ENCODE measurements around the gene HTRA1.

The HTRA1 gene
- total RNA-seq: 0.04 to 0.05 reads per million in 2 donors

DNA sequence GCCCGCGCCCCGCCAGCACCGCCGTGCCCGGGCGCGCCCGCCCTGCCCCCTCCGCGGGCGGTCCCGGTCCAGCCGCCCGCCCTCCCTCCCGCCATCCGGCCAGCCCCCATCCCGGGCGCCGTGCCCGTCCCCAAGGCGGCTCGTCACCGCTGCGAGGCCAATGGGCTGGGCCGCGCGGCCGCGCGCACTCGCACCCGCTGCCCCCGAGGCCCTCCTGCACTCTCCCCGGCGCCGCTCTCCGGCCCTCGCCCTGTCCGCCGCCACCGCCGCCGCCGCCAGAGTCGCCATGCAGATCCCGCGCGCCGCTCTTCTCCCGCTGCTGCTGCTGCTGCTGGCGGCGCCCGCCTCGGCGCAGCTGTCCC, at the start of gene HTRA1:
Gene HTRA1, plus strand, starts transcription at position 187 of the 362 bp plus-strand sequence. Its CDS starts 100 bp downstream, at position 287.
- no peak for DNase-seq

DNA sequence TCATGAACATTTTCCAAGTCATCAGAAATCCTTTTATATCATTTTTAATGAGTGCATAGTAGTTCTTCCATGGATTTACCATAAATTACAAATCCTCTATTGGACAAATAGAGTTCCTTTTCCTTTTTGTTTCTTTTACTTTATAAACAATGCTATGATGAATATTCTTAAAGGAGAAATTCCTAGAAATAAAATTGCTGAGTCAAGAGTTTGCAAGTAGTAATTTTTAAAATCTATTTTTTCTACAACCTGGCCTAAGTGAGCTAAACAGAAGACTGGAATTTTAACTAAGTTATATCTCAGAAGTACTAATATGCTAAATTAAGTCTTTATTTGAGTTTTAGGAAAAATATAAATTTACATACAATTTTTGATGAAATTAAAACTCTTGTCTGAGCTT, 48.0 kb upstream of the HTRA1 start:
- no peak for DNase-seq

DNA sequence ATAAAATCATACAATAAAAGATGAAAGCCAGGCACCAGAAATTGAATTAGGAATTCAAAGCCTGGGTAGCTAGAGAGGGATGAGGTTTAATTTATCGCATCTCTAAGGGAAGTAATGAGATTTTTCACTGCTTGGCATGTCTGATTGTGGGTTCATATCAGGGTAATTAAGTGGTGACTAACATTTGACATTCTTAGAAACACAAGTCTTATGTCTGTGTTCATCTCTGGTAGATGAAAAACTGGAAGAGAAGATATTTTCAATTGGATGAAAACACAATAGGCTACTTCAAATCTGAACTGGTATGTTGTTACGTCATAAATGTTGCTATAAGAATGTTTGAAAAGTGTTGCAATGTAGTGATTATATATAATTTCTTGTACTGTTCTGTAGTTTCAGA, 43.7 kb upstream of the HTRA1 start:
- no peak for DNase-seq

DNA sequence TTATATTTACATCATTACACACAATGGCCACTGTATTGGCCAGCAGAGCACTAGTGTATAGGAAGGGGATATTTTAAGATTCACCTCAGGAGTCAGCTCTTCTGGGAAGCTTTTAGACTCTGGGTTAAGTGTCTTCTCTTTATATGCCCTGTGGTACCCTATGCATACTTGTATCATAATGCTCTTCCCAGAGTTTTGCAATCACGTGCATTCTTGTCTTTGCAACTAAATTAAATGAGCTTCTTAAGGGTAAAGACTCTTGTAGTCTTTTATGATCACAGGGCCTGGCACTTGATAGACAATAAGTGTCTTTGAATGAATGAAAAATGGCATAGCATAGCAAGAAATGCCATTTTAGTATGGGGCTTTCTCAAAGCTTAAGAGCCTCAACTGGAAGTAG, 42.3 kb upstream of the HTRA1 start:
- no peak for DNase-seq

DNA sequence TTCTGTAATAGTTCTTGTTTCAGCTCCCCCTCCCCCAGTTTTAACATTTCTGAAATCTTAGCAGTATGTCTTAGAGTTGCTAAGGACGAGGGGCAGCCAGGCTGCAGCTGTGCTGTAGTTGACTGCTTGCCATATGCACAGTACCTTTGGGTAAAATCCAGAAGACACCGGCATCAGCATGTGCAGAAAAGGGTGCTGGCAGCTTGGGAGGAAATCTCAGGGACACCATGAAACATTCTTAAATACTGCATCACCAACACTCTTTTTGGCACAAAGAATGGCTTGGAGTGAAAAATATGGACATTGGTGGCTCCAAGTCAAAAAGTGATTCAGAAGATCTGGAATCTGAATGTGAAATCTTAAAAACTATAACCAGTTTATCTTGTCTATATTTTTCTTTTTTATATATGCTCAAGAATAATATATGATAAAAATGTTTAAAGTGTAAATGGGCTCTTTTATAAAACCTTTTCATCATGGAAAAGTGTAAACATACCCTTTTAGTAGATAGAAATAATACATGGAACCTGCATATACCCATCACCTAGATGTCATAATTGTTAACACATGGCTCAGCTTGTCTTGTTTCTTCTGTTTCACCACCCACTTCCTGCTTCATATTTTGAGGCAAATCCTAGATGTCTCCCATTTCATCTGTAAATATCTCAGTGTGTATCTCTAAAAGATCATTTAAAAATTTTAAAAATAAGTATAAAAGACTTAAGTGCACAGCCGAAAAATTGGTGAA, 41.3 kb upstream of the HTRA1 start:
- DNase-seq: no peak

DNA sequence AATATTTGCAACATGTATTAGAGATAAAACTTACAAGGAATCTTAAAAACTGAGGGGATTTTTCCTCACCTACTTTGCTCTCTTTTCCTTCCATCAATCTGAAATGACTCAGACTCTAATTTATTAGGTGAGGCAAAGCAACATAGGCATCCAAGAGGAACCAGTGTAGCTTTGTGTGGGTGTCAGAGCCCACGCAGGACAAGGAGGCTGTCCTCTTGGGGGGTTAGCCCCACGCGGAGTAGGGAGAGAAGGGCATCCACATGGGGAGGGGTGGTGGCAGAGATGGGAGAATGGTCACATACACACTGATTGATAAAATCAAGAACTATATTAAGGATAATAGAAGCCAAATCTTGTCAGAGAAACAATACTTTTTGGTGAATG, 40.7 kb upstream of the HTRA1 start:
- DNase-seq: no peak

DNA sequence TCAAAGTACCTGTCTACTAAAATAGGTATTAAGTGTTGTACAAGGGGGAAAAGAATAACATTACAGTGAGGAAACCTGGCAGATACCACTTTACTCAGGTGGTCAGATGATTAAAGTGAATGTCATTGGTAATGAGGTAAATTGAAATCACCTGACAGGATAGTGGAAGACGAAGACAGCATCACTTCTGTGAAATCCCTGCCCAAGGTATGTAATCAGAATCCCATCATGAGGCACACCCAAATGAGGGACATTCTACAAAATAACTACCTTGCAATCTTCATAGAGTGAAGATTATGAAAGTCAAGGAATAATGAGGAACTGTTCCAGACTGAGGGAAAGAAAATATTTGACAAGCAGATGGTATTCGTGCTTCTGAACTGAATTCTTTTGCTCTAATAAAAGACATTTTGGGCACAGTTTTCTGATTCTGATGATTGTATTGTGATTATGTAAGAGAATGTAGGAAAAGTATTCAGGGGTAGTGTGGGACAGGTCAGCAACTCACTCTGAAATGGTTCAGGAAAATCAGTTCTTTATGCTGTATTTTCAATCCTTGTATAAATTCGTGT, 40.2 kb upstream of the HTRA1 start:
- DNase-seq: no peak

DNA sequence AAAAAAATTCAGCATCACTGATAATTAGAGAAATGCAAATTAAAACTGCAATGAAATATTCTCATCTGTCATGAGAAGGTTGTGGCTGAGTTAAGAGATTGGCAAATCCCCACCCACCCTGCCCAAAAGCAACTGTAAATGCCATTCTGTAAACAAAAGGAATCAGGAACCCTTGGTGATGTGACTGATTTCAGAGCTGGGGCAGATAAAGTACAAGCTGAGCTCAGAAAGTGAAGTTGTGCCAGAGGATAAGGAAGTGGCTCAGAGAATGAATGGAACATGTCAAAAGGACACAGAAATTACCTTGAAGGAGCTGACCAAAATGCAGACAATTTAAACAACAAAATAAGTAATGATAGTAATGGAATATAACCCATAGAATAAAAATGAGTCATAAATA, 39.6 kb upstream of the HTRA1 start:
- no peak for DNase-seq

DNA sequence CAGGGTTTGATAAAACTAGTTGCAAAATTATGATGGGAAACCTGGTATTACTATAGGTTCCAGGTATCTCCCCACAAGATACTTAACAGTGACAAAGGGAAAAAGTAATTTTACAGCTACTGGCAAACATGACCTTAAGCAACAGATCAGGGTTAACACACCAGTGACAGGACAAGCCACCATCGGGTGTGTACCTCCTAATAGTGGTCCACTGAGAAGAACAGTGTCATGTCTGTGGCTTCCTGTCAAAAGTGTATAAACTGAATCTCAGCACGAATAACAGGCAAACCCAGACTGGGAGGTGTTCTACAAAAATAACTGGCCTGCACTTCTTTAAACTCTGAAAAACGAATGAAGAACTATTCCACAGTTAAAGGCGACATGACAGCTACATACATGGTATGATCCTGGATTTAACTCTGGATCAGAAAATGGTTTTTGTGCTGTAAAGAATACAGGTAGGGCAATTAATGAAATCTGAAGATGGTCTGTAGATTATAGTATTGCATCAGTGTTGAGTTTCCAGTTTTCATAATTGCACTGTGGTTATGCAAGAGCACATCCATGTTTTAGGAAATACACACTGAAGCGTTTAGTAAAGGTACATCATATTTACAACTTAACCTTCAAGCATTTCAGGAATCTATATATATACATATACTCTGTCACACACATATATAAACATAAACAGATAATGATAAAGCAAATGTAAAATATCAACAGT, 38.9 kb upstream of the HTRA1 start:
- no peak for DNase-seq

DNA sequence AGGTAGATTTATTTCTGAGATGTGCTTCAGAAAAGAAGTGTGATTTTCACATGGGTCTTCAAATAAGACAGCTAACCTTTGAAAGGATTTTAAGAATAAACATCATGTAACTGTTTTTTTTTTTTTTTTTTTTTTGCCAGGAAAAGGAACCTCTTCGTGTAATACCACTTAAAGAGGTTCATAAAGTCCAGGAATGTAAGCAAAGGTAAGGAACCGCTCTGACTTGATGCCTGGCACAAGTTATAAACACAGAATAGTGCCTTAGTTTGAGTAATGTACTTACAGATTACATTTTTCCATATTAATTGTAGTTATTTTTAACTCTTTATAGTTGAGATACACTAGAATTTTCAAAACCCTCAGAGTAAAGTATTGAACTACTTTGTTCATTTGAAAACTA, 37.3 kb upstream of the HTRA1 start:
- DNase-seq: no peak

DNA sequence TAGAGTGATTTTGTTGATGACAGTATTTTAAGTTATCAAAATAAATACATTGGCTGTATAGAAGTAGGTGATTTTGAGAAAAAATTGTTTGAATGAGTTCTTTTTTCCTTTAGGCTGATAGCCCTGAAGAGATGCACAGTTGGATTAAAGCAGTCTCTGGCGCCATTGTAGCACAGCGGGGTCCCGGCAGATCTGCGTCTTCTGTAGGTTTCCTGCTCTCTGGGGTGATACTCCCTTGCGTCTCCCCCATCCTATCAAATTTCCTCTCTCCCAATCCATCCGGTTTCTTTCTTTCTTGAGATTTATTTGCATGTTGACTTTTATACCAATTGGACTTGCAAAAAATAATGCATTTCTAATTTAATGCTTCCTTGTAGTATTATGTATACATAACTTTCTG, 34.5 kb upstream of the HTRA1 start:
- DNase-seq: no peak

DNA sequence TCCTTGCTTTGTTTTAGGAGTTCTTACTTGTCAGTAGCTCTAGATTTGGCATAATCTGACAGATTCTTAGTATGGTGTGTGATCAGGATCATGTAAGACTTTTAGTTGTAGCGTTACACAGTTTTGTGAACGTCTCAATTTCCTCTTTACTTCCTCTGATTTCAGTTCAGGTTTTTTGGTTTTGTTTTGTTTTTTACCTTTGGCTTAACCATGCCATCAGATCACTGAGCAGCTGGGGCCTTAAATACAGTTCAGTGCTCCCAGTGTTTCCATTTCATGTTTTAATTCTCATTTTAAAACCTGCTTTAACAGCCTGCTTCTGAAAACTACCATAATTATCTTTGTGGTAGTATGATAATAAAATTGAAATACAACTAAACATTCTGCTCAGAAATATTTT, 34.1 kb upstream of the HTRA1 start:
- DNase-seq: no peak

DNA sequence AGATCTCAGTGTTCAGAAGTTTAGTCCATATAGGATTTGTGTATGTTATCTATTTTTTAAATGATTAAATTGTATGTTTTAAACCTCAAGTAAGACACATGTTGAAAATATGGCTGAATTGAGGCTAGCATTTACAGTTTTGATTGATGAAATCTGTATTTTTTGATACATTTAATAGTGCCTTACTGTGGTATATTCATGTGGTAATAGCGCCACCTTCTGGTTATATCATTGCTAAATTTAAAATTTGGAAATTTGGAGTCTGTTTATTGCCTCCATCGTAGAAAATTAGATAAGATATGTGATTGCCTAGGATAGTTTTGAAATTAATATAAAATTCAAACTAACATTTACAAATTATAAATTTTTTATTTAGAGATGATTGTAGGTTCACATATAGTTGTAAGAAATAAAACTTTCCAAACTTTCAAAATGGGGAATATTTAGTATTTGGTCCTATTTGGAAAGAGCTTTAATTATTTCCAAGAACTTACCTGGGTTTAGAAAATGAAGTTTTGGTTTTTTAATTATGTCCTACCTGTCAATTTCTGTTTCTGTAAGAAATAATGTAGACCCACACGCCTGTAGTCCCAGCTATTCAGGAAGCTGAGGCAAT, 26.0 kb upstream of the HTRA1 start:
- DNase-seq: no peak

DNA sequence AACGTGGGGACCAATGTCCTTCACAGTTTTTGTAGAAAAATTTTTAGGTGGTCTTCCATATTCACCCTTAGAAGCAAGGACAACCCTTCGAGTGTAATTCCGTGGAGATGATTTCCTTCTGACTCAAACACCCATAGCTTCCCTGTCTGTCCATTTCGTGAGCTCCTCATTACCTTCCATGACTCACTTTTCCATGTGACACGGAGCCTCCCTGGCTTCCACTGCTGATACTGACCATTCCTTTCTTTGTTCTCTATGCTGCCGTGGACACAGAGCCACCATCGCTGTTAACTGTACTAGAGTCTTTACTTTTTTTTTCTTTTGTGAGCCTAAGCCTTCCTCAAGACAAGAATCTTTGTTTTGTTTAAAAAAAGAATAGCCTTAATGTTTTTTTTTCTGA, 19.4 kb upstream of the HTRA1 start:
- DNase-seq: no peak

DNA sequence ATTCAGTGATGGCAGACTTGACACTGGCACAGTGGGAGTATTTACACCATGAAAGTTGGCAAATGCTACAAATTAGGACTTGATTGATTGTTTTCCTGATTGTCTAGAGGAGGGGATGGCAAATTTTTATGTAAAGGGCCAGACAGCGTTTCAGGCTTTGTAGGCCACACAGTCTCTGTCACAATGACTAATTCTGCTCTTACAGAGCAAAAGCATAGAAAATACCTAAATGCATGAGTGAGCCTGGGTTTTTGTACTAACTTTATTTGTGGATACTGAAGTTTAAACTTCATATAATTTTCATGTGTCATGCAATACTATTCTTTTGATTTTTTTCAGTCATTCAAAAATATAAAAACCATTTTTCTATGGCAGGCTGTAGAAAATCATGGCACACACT, 15.9 kb upstream of the HTRA1 start:
- DNase-seq: no peak

DNA sequence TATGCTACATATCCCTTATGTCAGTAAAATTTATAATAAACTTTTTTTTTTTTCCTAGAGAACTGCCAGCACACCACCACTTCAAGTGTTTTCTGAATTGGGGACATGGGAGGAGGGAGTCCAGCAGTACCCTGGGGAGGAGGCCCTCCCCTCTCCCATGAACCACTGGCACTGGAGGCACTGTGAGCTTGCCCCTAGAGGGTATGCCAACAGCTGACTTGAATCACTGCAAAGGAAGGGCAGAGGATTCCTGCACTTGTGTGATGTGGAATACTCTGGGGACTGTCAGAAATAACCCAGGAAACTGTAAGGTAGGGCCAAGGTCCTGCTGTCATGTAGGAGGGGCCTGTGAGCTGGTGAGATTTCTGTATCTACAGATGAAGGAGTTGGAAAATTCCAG, 15.4 kb upstream of the HTRA1 start:
- no peak for DNase-seq

DNA sequence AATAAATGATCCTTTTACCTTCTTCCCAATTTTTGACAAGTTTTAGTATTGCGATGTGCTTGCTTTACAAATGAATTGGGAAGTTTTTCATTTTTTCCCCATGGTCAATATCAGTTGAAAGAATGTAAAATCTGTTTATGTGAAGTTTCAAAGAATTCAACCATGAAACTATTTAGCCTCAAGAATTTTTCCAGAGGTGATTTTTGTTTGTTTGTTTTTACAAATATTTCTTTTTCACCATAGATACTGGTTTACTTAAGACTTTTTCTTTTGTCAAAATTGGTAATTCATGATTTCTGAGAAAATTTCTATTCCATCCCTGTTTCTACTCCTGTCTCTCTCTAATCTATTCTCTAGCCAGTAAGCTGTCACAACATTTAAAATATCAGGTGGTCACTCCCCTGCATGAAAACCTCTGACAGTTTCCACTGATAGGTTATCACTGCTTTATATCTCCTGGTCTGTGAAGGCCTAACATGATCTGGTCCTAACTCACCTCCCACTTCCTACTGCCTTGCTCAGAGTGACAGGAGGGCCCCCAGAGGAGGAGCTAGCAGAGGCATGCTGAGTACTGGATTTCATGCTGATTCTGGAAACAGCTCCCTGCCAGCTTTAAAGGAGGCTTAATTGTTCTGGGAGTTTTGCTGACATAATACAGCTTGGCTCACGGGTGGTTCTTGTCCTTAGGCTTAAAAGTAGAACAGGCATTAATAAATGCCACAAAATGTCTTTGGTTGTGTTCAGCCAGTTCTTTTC, 14.5 kb upstream of the HTRA1 start:
- DNase-seq: no peak

DNA sequence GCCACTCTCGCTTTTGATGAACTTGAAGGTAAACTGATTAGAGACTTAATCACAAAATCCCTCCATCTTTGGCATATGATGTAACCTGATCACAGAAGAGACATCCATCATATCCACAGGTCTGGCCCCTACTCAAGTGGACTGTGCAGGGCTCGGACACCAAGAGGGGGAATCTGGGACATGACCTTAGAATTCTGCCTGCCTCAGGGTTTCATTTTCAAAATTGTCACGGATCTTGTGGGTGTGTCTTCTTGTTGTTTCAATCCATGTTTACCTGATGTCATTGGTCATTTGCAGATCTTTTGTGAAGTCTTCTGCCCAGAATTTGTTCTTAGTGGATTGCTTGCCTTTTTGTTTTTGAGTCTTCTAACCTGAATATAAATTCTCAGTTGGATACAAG, 12.8 kb upstream of the HTRA1 start:
- no peak for DNase-seq

DNA sequence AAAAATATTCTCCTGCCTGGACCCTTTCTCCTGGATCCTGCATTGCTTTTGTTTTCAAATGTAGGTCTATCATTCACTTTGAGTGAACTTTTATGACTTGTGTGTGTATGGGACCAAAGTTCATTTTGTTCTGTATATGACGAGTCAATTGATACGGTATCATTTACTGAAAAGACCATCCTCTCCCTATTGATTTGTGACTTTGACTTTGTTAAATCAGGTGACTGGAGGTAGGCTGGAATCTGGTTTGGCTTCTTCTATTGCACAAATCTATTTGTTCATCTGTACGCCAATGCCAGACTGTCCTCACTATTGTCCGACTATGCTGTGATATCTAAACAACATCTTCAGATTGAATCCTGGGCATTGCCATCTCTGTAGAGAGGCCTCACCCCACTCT, 12.2 kb upstream of the HTRA1 start:
- DNase-seq: no peak

DNA sequence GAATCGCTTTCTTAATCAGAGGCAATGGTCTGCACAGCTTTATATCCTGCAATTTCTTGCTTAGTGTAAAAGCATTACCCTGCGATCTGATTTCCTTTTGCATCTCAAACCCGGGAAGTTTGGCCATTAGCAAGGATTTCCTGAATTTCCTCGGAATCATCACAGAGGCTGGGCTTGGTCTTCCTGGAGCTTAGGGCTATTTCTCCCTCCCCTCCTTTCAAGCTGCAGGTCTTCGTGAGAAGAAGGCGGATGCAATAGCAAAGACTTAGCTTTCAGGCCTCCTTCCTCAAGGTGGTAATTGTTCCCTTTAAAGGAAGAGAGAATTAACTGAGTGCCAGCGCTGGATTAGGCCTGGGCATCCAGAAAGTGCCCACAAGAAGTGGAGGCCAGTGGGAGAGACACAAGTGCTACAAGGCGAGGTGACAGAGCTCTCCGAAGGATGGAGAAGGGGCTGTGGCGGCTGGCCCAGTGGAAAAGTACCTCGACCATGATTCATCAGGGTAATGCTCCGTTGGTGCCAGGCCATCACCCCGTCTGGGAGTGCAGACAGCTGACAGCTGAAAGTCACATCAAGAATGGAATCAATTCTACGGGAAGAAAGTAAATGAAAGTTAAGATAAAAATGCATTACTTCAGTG, 10.9 kb upstream of the HTRA1 start:
- DNase-seq: no peak

DNA sequence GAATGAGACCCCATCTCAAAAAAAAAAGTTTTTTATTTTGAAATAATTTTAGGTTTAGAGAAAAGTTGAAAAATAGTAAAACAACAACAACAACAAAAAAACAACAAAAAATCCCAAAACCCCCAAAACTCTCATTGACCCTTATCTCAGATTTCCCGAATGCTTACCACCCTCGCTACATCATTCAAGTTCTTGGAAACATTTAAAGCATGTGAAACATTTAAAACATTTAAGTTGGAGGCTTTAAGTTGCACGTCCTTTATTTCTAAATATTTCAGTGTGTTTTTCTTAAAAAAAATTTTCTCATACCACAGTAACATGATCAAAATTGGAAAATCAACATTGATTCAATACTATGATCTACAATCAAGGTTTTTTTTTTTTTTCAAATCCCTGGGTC, 7.3 kb upstream of the HTRA1 start:
- no peak for DNase-seq

DNA sequence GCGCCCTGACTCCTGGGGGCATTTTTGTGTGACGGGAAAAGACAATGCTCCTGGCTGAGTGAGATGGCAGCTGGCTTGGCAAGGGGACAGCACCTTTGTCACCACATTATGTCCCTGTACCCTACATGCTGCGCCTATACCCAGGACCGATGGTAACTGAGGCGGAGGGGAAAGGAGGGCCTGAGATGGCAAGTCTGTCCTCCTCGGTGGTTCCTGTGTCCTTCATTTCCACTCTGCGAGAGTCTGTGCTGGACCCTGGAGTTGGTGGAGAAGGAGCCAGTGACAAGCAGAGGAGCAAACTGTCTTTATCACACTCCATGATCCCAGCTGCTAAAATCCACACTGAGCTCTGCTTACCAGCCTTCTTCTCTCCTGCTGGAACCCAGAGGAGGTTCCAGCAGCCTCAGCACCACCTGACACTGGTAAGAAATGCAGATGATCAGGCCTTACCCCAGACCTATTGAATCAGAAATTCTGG, 6.7 kb upstream of the HTRA1 start, which contains the start of gene ARMS2:
Gene ARMS2, plus strand, starts transcription at position 51 of the 478 bp plus-strand sequence. Its CDS starts 75 bp downstream, at position 126.
- no peak for DNase-seq

All from activated gamma-delta T cell (primary cell).